ENCODE data around the gene CNPY1.

GRCh38 chr7:155553871-155554270, 7.5 kb upstream of the CNPY1 start:
- TF ChIP-seq CTCF (IDR thresholded peaks at IDR 0.05), result no peak
- no peak for TF ChIP-seq POLR2A (IDR thresholded peaks at IDR 0.05)
- TF ChIP-seq EP300 (IDR thresholded peaks at IDR 0.05; ENCODE audit: low read depth), result no peak
